NCI-H1436 (cell line): Measurements from ENCODE around the gene PCDH9.

Experiments
- DNase-seq: peaks from one replicate; lab custom pipeline; 2025; lab: John Stamatoyannopoulos, UW

The PCDH9 gene

GRCh38 chr13:67080351-67080750 lies 149.8 kb downstream of the PCDH9 start:
- no peak for DNase-seq

GRCh38 chr13:67078062-67078461 lies 152.1 kb downstream of the PCDH9 start:
- no peak for DNase-seq

GRCh38 chr13:67077132-67077531 lies 153.0 kb downstream of the PCDH9 start:
- no peak for DNase-seq

- no peak for DNase-seq
Observed at GRCh38 chr13:67076378-67076777, 153.8 kb downstream of the PCDH9 start.

- no peak for DNase-seq
Observed at GRCh38 chr13:67075239-67075638, 154.9 kb downstream of the PCDH9 start.

GRCh38 chr13:67071918-67072598 lies 158.1 kb downstream of the PCDH9 start:
- no peak for DNase-seq

GRCh38 chr13:67070306-67070705 lies 159.8 kb downstream of the PCDH9 start:
- no peak for DNase-seq

GRCh38 chr13:67069117-67069767 lies 160.9 kb downstream of the PCDH9 start:
- no peak for DNase-seq

GRCh38 chr13:67064920-67065319 lies 165.2 kb downstream of the PCDH9 start:
- no peak for DNase-seq

GRCh38 chr13:67063036-67063435 lies 167.1 kb downstream of the PCDH9 start:
- DNase-seq = no peak

GRCh38 chr13:67062160-67062559 lies 168.0 kb downstream of the PCDH9 start:
- no peak for DNase-seq

GRCh38 chr13:67061750-67062149 lies 168.4 kb downstream of the PCDH9 start:
- DNase-seq = no peak

GRCh38 chr13:67052550-67053490 lies 177.3 kb downstream of the PCDH9 start:
- no peak for DNase-seq

GRCh38 chr13:67049744-67050143 lies 180.4 kb downstream of the PCDH9 start:
- DNase-seq = no peak

- DNase-seq = no peak
Observed at GRCh38 chr13:67048821-67049150, 181.3 kb downstream of the PCDH9 start.

- no peak for DNase-seq
Observed at GRCh38 chr13:67048084-67048820, 181.9 kb downstream of the PCDH9 start.

GRCh38 chr13:67045357-67045756 lies 184.8 kb downstream of the PCDH9 start:
- no peak for DNase-seq

GRCh38 chr13:67043901-67044300 lies 186.2 kb downstream of the PCDH9 start:
- no peak for DNase-seq

- no peak for DNase-seq
Observed at GRCh38 chr13:67042556-67042955, 187.6 kb downstream of the PCDH9 start.

- no peak for DNase-seq
Observed at GRCh38 chr13:67036699-67037457, 193.3 kb downstream of the PCDH9 start.

GRCh38 chr13:67033170-67033569 lies 197.0 kb downstream of the PCDH9 start:
- DNase-seq = no peak
